ENCODE measurements around the gene PTER.

The PTER gene

DNA sequence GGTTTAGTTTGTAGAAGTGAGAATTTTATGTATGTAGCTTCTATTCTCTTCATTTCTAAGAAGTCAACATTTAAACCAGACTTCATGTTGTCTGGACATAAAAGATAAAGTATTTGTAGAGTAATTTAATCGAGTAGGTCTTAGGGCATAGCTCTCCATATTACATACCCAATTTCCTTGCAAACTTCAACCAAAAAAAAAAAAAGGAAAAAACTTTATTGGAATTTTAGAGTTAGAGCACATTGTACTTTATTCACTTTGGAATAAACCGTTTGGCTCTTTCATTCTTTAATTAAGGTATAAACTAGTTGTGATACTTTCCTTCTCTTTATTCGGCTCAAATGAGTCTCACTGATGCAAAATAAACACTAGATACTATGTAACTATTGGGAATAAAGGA lies 36.0 kb downstream of the PTER start:
- no peak for DNase-seq

- no peak for DNase-seq
Measured at GRCh38 chr10:16477757-16478156, 40.9 kb downstream of the PTER start.

DNA sequence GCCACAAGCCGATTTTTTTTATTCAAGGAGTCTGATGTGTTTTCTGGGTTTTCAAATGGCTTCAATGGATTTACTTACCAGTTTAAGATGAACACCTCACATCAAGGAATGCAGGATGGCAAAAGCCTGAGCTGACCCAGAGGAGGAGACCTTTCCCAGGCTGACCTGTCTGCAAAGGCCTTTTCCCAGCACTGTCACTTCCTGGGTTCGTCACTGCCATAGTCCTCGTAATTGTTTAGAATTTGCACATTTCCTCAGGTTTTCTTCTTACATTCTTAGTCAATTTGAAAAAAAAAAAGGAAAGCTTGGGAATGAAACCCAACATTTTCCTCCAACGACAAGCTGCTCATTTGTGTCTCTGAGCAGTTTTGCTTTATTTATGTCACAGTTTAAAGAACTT lies 42.0 kb downstream of the PTER start:
- no peak for DNase-seq

GRCh38 chr10:16481052-16481728 lies 44.4 kb downstream of the PTER start:
- DNase-seq, result no peak

GRCh38 chr10:16483241-16483917 lies 46.6 kb downstream of the PTER start:
- DNase-seq, result no peak

- DNase-seq, result no peak
Measured at GRCh38 chr10:16490511-16490910, 53.7 kb downstream of the PTER start.

GRCh38 chr10:16491933-16492332 lies 55.1 kb downstream of the PTER start:
- DNase-seq, result no peak

DNA sequence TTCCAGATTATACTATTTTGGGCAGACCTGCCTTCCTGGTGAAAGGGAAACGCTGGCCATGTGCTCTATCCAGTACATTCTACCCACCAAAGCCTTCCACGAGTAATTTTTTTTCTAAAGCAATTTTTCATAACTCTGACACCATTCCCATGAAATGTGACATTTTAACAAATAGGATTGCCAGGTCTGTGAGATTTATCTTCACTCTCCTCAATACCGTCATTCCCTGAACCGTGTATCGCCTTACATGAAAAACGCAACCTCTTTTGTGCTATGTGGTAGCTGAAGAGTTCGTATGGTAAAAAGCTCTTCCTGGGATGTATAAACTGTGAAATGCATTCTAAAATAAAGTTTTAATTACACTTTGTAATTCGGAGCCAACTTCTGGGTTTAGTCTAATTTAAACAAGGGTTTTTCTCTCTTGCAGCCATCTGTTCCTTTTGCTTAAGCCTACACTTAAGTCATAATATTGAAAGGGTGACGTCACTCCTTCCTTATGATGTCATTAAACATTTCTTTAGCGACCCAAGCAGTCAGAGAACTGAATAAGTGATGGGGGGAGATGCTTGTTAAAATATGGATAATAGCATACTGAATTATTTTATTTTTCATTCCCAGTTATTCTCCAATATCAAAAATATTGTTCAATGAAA lies 57.2 kb downstream of the PTER start:
- DNase-seq, result no peak

GRCh38 chr10:16497911-16498310 lies 61.1 kb downstream of the PTER start:
- no peak for DNase-seq

- no peak for DNase-seq
Measured at GRCh38 chr10:16505161-16505560, 68.4 kb downstream of the PTER start.

GRCh38 chr10:16509996-16510395 lies 73.2 kb downstream of the PTER start:
- DNase-seq, result peak; percentile 6

DNA sequence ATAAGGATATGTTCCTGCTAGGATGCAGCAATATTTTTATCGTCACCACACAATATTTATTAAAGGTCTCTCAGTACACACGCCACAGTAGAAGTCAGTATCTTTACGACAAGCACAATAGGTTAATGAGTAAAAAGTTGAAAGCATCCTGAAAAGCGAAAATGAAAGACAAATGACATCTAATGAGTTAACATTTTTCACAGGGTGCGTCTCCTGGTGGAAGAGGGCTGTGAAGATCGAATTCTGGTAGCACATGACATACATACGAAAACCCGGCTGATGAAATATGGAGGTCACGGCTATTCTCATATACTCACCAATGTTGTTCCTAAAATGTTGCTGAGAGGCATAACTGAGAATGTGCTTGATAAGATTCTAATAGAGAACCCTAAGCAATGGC lies 74.0 kb downstream of the PTER start:
- DNase-seq, result no peak

DNA sequence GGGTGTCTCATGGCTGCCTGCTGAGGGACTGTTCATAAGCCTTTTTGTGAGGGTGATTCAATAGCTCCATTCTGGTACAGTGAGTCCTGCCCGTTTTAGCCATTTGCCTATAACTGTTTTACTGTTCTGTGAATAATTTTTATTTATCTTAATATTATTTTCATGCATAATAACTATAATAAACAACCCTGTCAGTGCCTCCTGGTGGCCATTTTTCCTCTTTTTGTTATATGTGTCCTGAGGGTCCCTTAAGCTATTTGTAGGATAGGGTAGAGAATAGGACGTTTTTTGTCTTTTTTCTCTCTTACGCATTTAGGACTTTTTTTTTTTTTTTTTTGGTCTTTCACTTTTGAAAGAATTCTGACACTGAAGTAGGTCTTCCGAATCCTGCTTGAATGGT lies 82.0 kb downstream of the PTER start:
- DNase-seq, result no peak

DNA sequence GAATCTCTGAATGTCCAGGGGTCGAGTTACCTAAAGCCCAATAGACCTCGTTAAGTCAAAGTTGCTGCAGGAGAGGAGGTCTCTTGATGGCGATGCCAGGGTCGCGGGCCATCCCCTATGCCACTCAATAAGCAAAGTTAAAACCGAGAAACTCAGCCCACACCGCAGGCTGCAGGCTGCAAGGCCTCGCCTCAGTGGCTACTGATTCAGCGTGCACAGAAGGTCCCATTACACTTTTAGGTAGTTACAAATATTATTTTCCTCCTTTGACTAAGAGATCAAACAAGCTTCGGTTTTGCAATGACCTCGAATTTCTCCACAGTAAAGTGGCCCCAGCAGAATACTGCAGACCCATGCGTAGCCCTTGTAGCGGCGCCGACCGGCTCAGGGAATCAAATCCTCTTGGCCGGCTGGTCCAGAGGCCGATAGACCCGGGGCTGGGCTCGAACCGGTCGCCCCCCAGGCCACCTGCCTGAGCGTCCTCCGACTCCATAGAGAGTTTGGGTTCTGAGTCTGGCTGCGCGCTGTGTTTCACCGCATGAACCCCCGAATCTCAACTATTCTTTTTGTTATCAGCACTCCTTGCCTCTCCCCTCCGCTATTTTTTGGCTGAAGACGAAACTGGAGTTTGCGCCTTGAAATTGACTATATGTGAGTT lies 82.6 kb downstream of the PTER start:
- no peak for DNase-seq

DNA sequence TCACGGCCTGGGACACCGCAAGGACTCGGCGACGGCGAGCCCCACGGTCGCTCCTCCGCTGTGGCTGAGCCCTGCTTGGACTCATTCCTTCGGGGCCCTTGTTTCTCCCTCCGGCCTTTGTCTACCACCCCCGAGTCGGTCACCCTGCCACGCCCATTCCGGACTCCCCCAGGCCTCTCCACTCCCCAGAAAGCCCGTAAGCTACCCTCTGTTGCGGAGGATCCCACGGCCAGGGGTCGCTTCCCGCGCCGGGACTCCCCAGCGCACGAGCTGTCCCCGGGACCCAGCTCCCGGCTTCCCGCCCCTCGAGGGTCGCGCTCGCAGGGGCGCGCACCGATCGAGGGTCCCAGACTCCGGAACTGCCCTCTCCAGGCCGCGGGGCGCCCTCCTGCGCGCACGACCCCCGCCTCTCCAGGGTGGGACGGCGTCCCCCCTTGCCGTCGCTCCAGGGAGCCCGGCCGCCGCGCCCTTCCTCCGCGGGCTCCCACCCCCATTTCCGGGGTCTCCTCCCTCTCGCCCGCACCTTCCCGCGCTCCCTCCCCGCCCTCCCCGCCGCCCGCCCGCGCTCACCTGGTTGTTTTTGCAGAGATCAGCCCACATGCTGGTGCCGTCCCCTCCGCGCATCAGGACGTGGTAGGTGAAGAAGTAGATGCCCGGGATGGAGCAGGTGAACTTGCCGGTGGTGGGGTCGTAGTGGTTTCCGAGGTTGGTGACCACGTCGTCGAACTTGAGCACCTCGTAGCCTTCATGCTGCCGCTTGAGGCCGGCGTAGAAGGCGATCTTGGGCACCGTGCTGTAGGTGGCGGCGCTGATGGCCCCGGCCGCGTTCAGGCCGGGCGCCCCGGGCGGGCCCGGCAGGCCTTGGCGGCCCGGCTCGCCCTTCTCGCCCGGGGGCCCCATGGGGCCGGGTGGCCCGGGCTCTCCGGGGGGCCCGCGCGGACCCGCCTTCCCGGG lies 83.4 kb downstream of the PTER start:
- DNase-seq, result no peak

DNA sequence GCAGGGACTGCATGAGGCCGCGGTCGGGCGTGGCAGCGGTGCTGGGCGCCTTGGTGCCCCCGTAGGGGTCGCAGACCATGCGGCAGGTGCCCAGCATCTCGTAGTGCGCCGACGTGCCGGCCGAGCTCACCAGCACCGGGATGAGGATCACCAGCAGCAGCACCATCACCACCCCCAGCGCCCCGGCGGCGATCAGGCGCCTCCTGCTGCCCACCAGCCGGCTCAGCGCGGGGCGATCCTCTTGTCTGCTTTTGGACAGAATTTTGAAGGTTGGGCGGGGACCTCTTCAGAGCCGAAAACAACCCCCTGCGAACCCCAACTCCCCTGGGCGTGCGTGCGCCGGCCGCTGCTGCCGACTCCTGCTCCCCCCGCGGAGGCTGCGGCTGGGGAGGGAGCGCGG lies 84.1 kb downstream of the PTER start:
- DNase-seq, result no peak

- DNase-seq, result no peak
Measured at GRCh38 chr10:16521311-16522016, 84.7 kb downstream of the PTER start, which contains the start of gene C1QL3. C1QL3 (minus strand) TSS chr10:16521879; CDS start chr10:16521065, 814 bp downstream.

GRCh38 chr10:16527452-16527851 lies 90.6 kb downstream of the PTER start:
- DNase-seq, result no peak

- DNase-seq, result no peak
Measured at GRCh38 chr10:16529853-16530252, 93.0 kb downstream of the PTER start.

DNA sequence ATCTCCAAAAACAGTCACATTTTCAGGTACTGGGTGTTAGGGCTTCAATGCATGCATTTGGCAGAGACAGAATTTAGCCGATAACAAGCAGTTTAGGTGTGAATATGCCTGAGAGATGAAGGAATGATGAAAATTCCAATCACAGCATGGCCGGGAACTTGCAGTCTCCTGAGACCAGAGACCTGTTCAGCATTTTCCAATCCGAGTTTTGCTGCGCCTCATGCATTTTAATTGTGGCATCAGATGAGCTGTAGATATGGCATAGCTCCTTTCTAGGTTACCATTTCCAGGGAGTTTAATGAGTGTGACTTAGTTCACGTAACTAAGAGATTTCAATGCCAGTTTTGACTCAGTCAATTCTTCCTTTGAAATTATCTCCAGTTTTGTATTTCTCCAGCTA lies 99.3 kb downstream of the PTER start:
- DNase-seq, result no peak

GRCh38 chr10:16544099-16544498 lies 107.3 kb downstream of the PTER start:
- DNase-seq, result no peak

- DNase-seq, result no peak
Measured at GRCh38 chr10:16544591-16544990, 107.8 kb downstream of the PTER start.

Measured in HCEC 1CT (cell line).